WTC11 (cell line): ENCODE results near the gene MKLN1. TPM values are rescaled to one million over a fixed set of nuclear protein-coding genes. Genes with fewer than 3 reads are reported as not detected.

Source experiments
- ATAC-seq: fragments of 200-7000 bp; cut with Tn5 transposase; 2 replicates; pipeline ENCODE4 v1.10.0; 2021; ENCODE audit warnings: mild to moderate bottlenecking, moderate library complexity
- CTCF ChIA-PET: fragments of 300-600 bp; sonication (Branson Sonifier 250); formaldehyde crosslinking; loops from one replicate; lab custom pipeline; 2021; ENCODE audit warnings: antibody characterized with exemption; lab: Charles Lee
- POLR2A ChIA-PET: fragments of 350-600 bp; sonication (Branson Sonifier 250); formaldehyde crosslinking; loops from one replicate; lab custom pipeline; 2021; ENCODE audit warnings: antibody characterized with exemption; lab: Charles Lee
- DNase-seq: peaks from one replicate; pipeline ENCODE4 v3.0.0; 2021; ENCODE audit warnings: low spot score
- H3K27ac Mint-ChIP-seq: 2 replicates; pipeline ENCODE4 v1.8.0; 2021; ENCODE audit warnings: mixed read lengths
- H3K27me3 Mint-ChIP-seq: 2 replicates; pipeline ENCODE4 v1.8.0; 2021; ENCODE audit warnings: low read depth, mild to moderate bottlenecking, moderate library complexity, mixed read lengths
- H3K36me3 Mint-ChIP-seq: 2 replicates; pipeline ENCODE4 v1.8.0; 2021; ENCODE audit warnings: mixed read lengths
- H3K4me1 Mint-ChIP-seq: 2 replicates; pipeline ENCODE4 v1.8.0; 2022; ENCODE audit warnings: mixed read lengths
- H3K4me3 Mint-ChIP-seq: 2 replicates; pipeline ENCODE4 v1.8.0; 2021; ENCODE audit warnings: mild to moderate bottlenecking, moderate library complexity, mixed read lengths
- H3K9me3 Mint-ChIP-seq: 2 replicates; pipeline ENCODE4 v1.8.0; 2021; ENCODE audit warnings: mixed read lengths
- ARID4B ChIP-seq: sonication (generic); formaldehyde crosslinking; IDR thresholded peaks from 2 replicates; pipeline ENCODE4 v1.8.0; 2023; ENCODE audit warnings: missing genetic modification reagents, mild to moderate bottlenecking, borderline replicate concordance
- CREB1 ChIP-seq: sonication (generic); formaldehyde crosslinking; IDR thresholded peaks from 2 replicates; pipeline ENCODE4 v1.8.0; 2023; ENCODE audit warnings: mild to moderate bottlenecking, missing genetic modification reagents
- CTCF ChIP-seq: fragments of 200-600 bp; IDR thresholded peaks from 2 replicates; pipeline ENCODE4 v1.8.0; 2022; ENCODE audit warnings: antibody characterized with exemption
- ERG ChIP-seq: fragments of 250-450 bp; sonication (Bioruptor Pico); IDR thresholded peaks from 2 replicates; pipeline ENCODE4 v1.8.0; 2021; ENCODE audit warnings: mild to moderate bottlenecking
- ESRRA ChIP-seq: sonication (generic); formaldehyde crosslinking; IDR thresholded peaks from 2 replicates; pipeline ENCODE4 v1.8.1; 2022; ENCODE audit warnings: mild to moderate bottlenecking, missing genetic modification reagents, borderline replicate concordance
- OVOL2 ChIP-seq: fragments of 250-450 bp; sonication (Bioruptor Pico); IDR thresholded peaks from 2 replicates; pipeline ENCODE4 v1.9.0; 2021; ENCODE audit warnings: mild to moderate bottlenecking, borderline replicate concordance
- PRDM15 ChIP-seq: sonication (generic); formaldehyde crosslinking; IDR thresholded peaks from 2 replicates; pipeline ENCODE4 v1.8.0; 2022; ENCODE audit warnings: missing genetic modification reagents
- PREB ChIP-seq: sonication (generic); formaldehyde crosslinking; IDR thresholded peaks from 2 replicates; pipeline ENCODE4 v1.8.1; 2022; ENCODE audit warnings: mild to moderate bottlenecking, missing genetic modification reagents, moderate library complexity, borderline replicate concordance
- STAT6 ChIP-seq: sonication (generic); formaldehyde crosslinking; conservative IDR thresholded peaks from 2 replicates; pipeline ENCODE4 v1.8.1; 2023; ENCODE audit warnings: mild to moderate bottlenecking, low read depth, missing genetic modification reagents, moderate library complexity
- TEAD4 ChIP-seq: sonication (generic); formaldehyde crosslinking; IDR thresholded peaks from 2 replicates; pipeline ENCODE4 v1.8.0; 2022; ENCODE audit warnings: mild to moderate bottlenecking, missing genetic modification reagents
- ZBTB43 ChIP-seq: sonication (generic); formaldehyde crosslinking; IDR thresholded peaks from 2 replicates; pipeline ENCODE4 v1.8.1; 2023; ENCODE audit warnings: mild to moderate bottlenecking, missing genetic modification reagents
- ZNF423 ChIP-seq: fragments of 250-450 bp; sonication (Bioruptor Pico); IDR thresholded peaks from 2 replicates; pipeline ENCODE4 v2.1.2; 2022; ENCODE audit warnings: mild to moderate bottlenecking, moderate library complexity
- ZSCAN18 ChIP-seq: fragments of 250-450 bp; sonication (Bioruptor Pico); IDR thresholded peaks from 2 replicates; pipeline ENCODE4 v2.1.2; 2022; ENCODE audit warnings: mild to moderate bottlenecking, moderate library complexity
- total RNA-seq: library from RNA; stranded (reverse); gene quantifications from 3 replicates; pipeline ENCODE4 v1.2.3, GENCODE V29; 2021

The MKLN1 gene
- total RNA-seq, 1 experiment from 2014 or later = 37.6 TPM

- H3K36me3 Mint-ChIP-seq = peaks cover 51% of the 10 kb centered on the region
- peaks cover 11% of the 10 kb centered on the region for H3K4me1 Mint-ChIP-seq
- ATAC-seq (no peak), DNase-seq (no peak)
- no peak for TF ChIP-seq OVOL2 (CRISPR knock-in tag)
- no peak for TF ChIP-seq PREB (CRISPR knock-in tag)
- TF ChIP-seq ESRRA (CRISPR knock-in tag) = no peak
- H3K27me3 Mint-ChIP-seq = peaks cover 8% of the 10 kb centered on the region
- H3K4me3 Mint-ChIP-seq = no peak overlapping the region
- H3K9me3 Mint-ChIP-seq = peaks cover 52% of the 10 kb centered on the region
- H3K27ac Mint-ChIP-seq = no peak overlapping the region
- POLR2A ChIA-PET = no interaction called here
- CTCF ChIA-PET = no interaction called here
Measured at GRCh38 chr7:131306777-131307176, 20.9 kb upstream of the MKLN1 start.

GRCh38 chr7:131307627-131308026 is 20.0 kb upstream of the MKLN1 start:
- ATAC-seq (no peak), DNase-seq (no peak)
- peaks cover 58% of the 10 kb centered on the region for H3K9me3 Mint-ChIP-seq
- peaks cover 57% of the 10 kb centered on the region for H3K36me3 Mint-ChIP-seq
- H3K27me3 Mint-ChIP-seq = peaks cover 8% of the 10 kb centered on the region
- no peak overlapping the region for H3K4me3 Mint-ChIP-seq
- H3K27ac Mint-ChIP-seq = no peak overlapping the region
- POLR2A ChIA-PET = no interaction called here
- TF ChIP-seq CREB1 (CRISPR knock-in tag) (no peak), ZSCAN18 (CRISPR knock-in tag) (no peak), ZNF423 (no peak)
- CTCF ChIA-PET = no interaction called here
- peaks cover 4% of the 10 kb centered on the region for H3K4me1 Mint-ChIP-seq

GRCh38 chr7:131312838-131313237 is 14.8 kb upstream of the MKLN1 start:
- ATAC-seq (no peak), DNase-seq (no peak)
- POLR2A ChIA-PET = no interaction called here
- H3K27me3 Mint-ChIP-seq = no peaks in the 10 kb centered on the region; the same call in 1 of the 2 replicates
- H3K4me1 Mint-ChIP-seq = 0 out of 2 replicates have a peak, but pooled peaks cover 5% of the 10 kb centered on the region
- CTCF ChIA-PET = no interaction called here
- H3K4me3 Mint-ChIP-seq = no peak overlapping the region
- H3K27ac Mint-ChIP-seq = no peak overlapping the region
- H3K36me3 Mint-ChIP-seq = peaks cover 46% of the 10 kb centered on the region
- peaks cover 48% of the 10 kb centered on the region for H3K9me3 Mint-ChIP-seq
- TF ChIP-seq CTCF (no peak), ARID4B (CRISPR knock-in tag) (no peak), PRDM15 (CRISPR knock-in tag) (no peak), STAT6 (CRISPR knock-in tag) (no peak), ERG (CRISPR knock-in tag) (no peak), TEAD4 (CRISPR knock-in tag) (no peak), ZBTB43 (CRISPR knock-in tag) (no peak)
